ENCODE results near the gene RSPH9.

RSPH9 gene

DNA sequence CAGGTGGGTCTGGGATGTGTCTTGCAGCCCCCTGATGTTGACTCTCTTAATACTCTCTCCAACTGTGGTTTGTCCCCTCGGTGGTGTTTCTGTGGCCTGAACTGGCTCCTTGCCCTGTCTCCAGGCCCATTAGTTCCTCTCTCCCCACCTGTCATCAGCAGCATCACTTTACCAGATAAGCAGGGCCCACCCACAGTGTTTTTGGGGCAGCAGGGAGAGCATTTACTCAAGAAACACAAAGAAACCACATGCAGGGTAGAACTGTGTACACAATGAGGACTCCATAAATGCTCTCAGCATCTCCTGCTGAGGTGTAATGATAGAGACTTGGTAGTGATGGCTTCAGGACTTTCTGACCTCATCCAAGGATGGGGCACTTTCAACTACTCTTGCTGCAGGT is 62.9 kb downstream of the RSPH9 start:
- no peak for DNase-seq (ENCODE audit: low read depth in 1 of 2, low spot score in 1 of 2)

DNA sequence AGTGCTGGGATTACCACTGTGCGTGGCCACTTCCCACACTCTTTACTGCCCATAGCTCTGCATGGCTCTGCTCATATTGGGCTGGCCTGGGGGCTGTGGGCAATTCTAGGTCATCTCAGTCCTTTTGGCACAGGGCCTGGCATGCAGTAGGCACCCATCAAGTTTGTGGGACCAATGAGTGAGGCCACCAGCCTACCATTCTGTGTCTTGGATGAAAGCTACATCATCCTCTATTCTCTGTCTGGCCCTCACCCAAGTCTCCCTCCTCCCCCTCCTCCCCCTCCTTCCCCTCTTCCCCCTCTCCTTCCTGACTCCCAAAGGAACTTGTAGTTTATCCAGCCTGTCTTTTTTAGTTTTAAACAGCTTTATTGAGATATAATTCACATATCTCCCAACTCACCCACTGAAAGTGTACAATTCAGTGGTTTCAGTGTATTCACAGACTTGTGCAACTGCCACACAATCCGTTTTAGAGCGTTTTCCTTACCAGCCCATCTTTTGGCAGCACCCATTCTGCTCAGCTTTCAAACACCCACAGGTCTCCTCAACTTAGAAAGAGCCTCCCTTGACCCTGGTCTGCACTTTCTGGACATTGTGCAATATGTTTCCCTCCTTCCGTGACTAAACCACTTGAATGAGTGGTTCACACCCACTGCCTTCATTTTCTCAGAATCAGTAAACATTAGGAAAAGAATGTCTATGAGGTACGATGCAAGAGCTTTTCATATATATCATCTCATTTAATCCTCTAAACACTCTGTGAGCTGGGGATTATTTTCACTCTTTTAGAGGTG is 64.2 kb downstream of the RSPH9 start:
- DNase-seq (ENCODE audit: low read depth in 1 of 2, low spot score in 1 of 2) = no peak

DNA sequence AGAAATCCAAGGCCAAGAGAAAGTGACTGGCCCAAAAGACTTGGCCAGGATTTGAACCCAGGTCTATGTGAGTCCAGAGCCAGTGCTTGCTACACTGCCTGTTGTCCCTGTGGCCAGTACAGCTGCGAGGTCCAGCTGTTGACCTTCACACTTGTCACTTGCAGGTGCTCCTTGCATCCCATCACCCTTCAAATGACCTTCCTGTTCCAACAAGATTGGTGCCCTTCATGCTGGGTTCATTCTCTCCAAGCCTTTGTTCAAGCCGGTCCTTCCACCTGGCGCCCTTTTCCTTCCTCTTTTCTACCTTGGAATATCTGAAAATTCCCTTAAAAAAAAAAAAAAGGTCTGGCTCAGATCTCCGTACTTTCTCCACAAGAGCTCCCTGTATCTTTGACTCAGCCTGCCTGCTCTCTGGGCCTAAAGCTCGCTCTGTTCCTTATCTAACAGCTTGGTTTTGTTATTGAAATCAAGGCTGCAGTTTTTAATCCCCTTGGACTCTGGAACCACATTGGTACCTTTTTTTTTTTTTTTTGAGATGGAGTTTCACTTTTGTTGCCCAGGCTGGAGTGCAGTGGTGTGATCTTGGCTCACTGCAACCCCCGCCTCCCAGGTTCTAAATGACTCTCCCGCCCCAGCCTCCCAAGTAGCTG is 64.9 kb downstream of the RSPH9 start:
- DNase-seq (ENCODE audit: low read depth in 1 of 2, low spot score in 1 of 2) = no peak

DNA sequence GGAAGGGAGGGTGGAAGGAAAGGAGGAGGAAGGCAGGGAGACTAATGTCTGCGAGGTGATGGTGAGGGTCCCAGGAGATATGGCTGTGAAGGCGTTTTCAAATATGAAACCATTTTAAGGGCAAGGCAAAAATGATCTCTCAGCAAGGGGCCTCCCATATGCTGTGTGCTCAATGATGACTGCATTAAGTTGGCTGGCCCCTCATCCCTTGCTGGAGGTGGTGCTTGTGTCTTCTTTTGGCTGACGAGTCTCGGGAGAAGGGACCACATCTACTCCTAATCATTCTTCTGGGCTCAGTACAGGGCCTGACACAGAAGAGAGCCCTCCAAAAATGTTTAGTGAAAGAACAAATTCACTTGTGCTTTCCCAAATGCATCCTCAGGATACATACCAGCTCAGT is 65.7 kb downstream of the RSPH9 start:
- DNase-seq (ENCODE audit: low read depth in 1 of 2, low spot score in 1 of 2) = no peak

DNA sequence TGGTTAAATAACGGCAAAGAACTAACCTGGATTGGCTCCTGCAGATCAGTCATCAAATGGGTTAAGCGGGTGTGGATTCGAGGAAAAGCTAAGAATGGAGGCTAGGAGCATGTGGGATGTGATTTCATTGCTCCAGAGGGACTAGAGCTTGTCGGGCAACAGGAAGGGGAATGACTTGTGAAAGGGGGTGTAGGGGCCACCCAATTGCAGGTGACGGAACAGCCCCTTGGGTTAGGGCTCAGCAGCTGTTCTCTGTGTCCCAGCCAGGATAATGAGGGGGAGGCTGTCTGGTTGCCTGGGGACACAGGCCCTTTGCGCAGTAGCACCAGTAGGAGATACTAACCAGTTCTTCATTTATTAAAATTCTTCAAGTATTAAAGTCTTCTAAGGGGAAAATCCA is 67.7 kb downstream of the RSPH9 start:
- no peak for DNase-seq (ENCODE audit: low read depth in 1 of 2, low spot score in 1 of 2)

DNA sequence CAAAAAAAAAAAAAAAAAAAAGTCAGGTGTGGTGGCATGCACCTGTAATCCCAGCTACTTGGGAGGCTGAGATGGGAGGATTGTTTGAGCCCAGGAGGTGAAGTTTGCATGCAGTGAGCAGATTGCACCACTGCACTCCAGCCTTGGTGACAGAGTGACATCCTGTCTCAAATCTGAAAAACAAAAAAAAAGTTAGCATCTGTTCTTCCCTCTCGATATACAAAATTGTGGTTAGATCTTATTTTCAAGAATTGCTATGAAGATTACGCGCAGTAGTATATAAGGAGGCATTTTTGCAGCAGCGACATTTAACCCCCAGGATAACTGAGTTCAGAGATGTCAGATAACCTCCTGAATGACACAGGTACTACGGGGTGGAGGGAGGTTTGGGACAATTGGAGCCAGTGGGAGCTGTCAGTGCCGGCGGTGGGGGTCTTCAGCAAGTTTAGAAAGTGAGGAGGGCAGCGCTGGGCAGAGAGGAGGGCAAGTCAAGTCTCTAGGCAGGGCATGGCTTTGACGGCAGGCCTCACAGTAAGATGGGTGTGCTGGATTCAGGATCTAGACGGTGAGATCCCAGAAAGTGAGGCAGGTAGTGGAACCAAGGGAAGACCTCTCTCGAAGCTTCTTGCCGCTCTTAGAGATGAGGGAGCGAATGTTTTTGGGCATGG is 68.9 kb downstream of the RSPH9 start:
- no peak for DNase-seq (ENCODE audit: low read depth in 1 of 2, low spot score in 1 of 2)

DNA sequence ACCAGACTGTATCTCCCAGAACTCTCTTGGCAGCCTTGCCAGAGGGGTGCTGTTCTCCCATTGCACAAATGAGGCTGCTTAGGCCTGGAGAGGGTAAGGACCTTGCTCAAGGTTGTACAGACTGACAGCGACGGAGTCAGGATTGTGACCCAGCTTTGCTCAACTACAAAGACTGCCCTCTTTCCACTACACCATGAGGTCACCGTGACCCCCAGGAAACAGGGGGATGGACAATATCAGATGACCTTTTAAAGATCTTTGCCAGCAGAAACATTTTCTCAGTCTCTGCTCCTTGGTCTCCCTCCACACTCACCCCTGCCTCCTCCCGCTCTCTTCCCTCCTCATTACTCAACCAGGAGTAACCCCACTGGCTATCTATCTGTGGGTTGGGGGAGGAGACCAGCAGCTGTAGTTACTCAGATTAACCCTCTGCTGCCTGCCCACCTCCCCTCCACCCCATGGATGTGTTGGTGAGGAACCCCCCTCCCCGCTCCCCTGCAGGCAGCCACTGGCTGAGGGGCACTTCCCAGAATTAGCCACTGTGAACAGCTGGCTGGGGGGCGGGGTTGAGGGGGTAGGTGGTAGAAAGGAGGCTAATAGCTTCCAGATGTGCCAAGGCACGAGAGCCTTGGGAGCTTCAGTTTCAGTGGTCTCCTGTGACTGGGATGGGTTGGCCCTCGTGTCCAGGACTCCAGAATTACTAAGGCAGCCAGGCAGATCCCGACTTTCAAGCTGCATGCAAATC is 69.6 kb downstream of the RSPH9 start:
- DNase-seq (ENCODE audit: low read depth in 1 of 2, low spot score in 1 of 2) = no peak

DNA sequence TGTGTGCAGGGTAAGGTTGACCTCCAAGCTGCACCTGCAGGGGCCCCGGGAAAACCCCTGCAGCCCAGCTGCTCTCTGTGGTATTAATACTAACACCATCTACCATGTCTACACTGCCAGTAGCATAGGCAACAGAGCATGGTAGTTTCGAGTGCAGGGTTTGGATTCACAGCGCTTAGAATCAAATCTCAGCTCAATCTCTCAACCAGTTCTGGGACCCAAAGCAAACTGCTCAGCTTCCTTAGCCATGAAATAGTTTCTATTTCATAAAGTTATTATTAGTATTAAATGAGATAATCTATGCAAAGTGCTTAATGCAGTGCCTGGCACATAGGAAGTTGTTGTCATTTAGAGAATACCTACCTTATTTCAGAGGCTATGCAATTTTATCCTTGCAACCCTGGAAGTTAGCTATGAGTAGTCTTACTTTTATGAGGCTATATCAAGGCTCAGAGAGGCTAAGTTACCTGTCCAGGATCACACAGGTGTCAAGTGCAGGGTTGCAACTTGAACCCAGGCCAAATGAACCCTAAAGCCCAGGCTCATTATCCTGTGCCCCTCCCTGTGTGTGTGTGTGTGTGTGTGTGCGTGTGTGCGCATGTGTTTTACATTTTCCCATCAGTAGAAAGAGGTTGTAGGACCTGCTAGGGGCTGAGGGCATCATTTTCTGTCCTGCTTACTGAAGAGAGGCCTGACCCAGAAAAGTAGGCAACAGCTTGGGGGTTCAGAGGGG is 70.4 kb downstream of the RSPH9 start:
- no peak for DNase-seq (ENCODE audit: low read depth in 1 of 2, low spot score in 1 of 2)

DNA sequence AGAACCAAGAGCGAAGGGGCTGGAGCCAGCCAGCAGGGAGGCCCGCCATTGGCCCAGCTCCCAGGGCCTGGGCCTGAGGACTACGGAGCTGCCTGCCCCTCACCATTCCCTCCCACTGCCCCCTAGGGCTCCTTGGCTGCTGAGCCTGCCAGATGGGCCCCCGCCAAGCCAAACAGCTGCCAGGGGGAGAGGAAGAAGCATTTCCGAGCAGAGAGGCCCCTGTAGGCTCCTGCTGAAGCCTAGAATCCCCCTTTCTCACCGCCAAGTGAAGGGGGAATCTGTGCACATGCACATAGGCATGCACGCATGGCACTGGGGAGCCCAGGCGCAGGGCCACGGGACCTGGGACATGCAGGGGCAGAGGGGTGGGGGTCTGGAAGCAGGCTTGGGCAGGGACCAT is 71.3 kb downstream of the RSPH9 start:
- no peak for DNase-seq (ENCODE audit: low read depth in 1 of 2, low spot score in 1 of 2)

DNA sequence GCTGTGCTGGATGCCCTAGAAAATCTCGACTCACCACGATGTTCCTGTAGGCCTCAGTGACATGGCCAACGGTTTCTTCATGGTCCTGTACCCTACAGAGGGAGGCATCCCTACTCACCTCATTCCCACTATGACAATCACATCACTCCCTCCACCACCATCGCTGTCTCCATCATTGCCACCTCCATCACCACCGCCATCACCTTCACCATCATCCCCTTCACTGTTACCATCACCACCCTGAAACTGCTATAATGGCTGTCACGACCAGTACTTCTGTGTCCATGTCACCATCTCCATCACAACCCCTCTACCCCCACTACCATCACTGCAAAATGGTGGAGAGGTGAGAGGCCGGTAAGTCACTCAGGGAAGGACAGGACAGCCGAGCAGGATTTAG is 72.6 kb downstream of the RSPH9 start:
- no peak for DNase-seq (ENCODE audit: low read depth in 1 of 2, low spot score in 1 of 2)

DNA sequence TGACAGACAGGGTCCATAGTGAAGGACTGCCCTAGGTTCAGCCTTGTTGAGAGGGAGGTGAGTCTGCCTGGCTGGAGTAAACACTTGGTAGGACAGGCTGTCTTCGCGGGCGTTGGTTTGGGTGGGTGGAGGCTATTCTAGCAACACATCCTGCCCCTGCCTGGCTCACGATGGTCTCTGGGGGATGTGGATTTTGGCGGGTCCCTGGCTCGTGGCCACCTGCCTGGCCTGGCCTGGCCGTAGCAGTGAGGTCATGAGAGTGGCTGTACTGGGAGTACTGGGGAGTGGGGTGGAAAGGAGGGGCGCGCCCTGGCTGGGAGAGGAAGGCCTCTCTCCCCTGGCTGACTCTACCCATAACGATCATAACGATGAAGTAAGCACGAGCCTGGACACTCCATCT is 73.0 kb downstream of the RSPH9 start:
- DNase-seq (ENCODE audit: low read depth in 1 of 2, low spot score in 1 of 2) = no peak

DNA sequence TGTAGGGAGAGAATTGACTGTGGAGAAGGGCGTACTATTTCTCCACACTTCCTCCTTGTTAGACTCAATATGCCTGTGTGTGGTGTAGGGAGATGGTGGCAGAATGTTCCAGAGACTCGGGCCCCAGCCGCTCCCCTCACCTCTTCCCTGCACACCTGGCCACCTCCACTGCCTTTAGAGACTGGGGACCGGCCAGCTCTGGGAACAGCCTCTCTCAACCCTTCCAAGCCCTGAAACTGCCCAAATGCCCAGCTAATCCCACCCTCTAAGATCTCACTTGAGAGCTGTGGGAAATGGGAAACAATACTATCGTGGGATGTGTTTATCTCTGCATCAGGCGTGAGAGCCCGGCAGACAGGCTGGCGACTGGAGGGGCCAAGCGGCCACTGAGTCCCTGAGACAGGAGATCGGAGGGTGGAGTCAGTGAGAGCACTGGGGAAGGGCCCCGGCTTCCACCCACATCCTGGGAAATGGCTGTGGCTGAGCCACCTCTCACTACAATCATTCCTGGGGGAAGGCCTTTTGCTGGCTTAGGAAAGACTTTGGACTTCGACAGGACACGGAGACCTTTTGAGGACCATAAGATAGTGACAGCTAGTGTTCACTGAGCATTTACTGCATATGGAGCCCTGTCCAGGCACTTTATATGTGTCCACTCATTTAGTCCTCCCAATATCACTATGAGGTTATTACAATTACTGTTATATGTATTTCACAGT is 73.7 kb downstream of the RSPH9 start:
- DNase-seq (ENCODE audit: low read depth in 1 of 2, low spot score in 1 of 2) = no peak

DNA sequence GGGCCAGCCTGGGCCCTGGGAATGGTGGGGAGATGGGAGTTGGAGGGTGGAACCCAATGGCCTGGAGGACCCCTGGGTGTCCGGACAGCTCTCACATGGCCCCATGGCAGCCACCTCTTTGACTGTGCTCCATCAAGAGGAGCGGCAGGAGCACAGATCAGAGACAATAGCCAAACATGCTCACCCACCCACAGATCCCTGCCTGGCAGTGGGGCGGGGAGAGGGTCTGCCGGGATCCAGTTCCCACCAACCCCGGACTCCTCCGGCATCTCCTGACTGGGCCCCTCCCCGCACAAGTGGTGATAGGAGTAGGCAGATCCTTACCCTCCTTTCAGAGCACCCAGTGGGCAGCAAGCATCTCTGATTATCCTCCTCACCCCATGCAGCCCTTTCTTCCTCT is 74.7 kb downstream of the RSPH9 start:
- no peak for DNase-seq (ENCODE audit: low read depth in 1 of 2, low spot score in 1 of 2)

DNA sequence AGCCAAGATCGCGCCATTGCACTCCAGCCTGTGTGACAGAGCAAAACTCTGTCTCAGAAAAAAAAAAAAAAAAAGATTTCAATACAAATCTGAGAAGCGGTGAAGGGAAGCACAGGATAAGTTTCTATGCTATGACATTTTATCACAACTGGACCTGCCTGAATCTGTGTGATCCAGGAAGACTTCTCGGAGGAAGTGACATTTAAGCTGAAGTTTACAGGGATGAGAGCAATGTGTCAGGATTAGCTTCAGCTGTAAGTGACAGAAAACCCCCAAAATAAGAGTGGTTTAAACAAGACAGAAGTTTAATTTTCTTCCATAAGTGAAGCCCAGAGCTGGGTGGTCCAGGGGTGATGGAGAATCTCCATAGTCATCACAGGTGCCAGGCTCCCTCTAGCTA is 76.2 kb downstream of the RSPH9 start:
- DNase-seq (ENCODE audit: low read depth in 1 of 2, low spot score in 1 of 2) = no peak

All from activated CD4-positive, alpha-beta T cell treated with anti-CD3 and anti-CD28 coated beads, Interleukin-2, amount 50 U/mL, for 24 hours (primary cell).